ENCODE data around the gene APOOL.
"Not testable (repeated sequence)": the region's sequence is repeated elsewhere in the genome, so short reads cannot be mapped to it uniquely, and the experiment has no call there.

The APOOL gene

GRCh38 chrX:85012098-85012497, 8.4 kb downstream of the APOOL start:
- TF ChIP-seq ZFX (IDR thresholded peaks at IDR 0.05) (no peak), CTCF (conservative IDR thresholded peaks at IDR 0.05) (no peak)
- H3K27ac ChIP-seq: no peak overlapping the region

- H3K27ac ChIP-seq: not testable (repeated sequence)
These were observed 11.7 kb downstream of the APOOL start for GRCh38 chrX:85015351-85015750.

- TF ChIP-seq ZFX (IDR thresholded peaks at IDR 0.05): no peak
- no peak for TF ChIP-seq CTCF (conservative IDR thresholded peaks at IDR 0.05)
- H3K27ac ChIP-seq: no peak overlapping the region
These were observed 14.0 kb downstream of the APOOL start for GRCh38 chrX:85017721-85018120.

GRCh38 chrX:85018471-85018870, 14.8 kb downstream of the APOOL start:
- no peak for TF ChIP-seq CTCF (conservative IDR thresholded peaks at IDR 0.05)
- TF ChIP-seq ZFX (IDR thresholded peaks at IDR 0.05): no peak
- no peak overlapping the region for H3K27ac ChIP-seq

- TF ChIP-seq ZFX (IDR thresholded peaks at IDR 0.05): no peak
- no peak for TF ChIP-seq CTCF (conservative IDR thresholded peaks at IDR 0.05)
- no peak overlapping the region for H3K27ac ChIP-seq
These were observed 16.5 kb downstream of the APOOL start for GRCh38 chrX:85020216-85020615.

GRCh38 chrX:85024044-85024443, 20.4 kb downstream of the APOOL start:
- TF ChIP-seq ZFX (IDR thresholded peaks at IDR 0.05) (no peak), CTCF (conservative IDR thresholded peaks at IDR 0.05) (no peak)
- H3K27ac ChIP-seq: no peak overlapping the region

- TF ChIP-seq ZFX (IDR thresholded peaks at IDR 0.05): no peak
- TF ChIP-seq CTCF (conservative IDR thresholded peaks at IDR 0.05): no peak
- H3K27ac ChIP-seq: no peak overlapping the region
These were observed 20.9 kb downstream of the APOOL start for GRCh38 chrX:85024562-85024961.

GRCh38 chrX:85026170-85026569, 22.5 kb downstream of the APOOL start:
- no peak for TF ChIP-seq ZFX (IDR thresholded peaks at IDR 0.05)
- no peak overlapping the region for H3K27ac ChIP-seq

- H3K27ac ChIP-seq: no peak overlapping the region
- TF ChIP-seq CTCF (conservative IDR thresholded peaks at IDR 0.05): no peak
- TF ChIP-seq ZFX (IDR thresholded peaks at IDR 0.05): no peak
These were observed 25.4 kb downstream of the APOOL start for GRCh38 chrX:85029043-85029442.

Data from C4-2B (cell line).